Peyer's patch (tissue), 4 donors: ENCODE results near the gene HKDC1.

Experiments used
- POLR2A ChIP-seq, 2 donors: fragments of 450-650 bp; IDR thresholded peaks; one replicate each; pipeline ENCODE4 v1.5.1; 2017; ENCODE audit warnings: antibody characterized with exemption in 2 of 2, mild to moderate bottlenecking in 2 of 2, moderate library complexity in 2 of 2
- TF ChIP-seq, protein P1 (sequence below), 6 experiments: fragments of 450-650 bp in 4 of 6; fragments of 200-600 bp in 2 of 6; sonication (generic) in 1 of 6; IDR thresholded peaks; one replicate each; pipeline ENCODE4 v1.5.1; 2017 to 2019; ENCODE audit warnings: antibody characterized with exemption in 6 of 6, mild to moderate bottlenecking in 3 of 6, moderate library complexity in 1 of 6

DNA sequence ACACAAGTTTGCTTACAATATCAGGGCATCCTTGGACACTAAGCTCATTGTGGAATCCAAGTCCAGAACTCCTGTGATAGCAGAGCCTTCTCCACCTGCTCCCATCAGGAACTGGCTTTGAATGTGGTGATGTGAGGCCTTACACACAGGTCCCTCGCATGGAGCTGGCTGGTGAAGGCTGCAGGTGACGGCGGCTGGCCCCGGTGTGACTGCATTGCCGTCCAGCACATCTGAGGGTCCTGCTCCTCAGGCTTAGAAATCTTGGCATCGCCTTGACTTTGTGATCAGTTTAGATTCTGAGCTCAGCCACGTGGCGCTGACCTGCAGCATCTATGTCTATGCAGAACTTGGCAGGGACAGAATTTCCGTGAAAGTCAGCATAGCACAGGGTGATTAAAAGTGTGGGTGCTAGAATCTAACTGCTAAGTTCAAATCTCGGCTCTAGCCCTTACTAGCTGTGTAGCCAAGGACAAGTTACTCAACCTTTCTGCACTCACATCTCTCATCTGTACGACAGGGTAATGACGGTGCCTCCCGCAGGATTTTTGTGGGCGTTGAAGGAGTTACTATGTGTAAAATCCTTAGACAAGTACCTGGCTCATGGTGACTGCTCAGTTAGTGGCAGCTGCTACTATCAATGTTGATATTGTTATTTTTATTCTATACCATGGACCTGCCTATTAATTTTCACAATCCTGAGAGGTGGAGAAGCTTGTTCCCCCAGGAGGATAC is 26.6 kb downstream of the HKDC1 start:
- TF ChIP-seq, protein P1, sequence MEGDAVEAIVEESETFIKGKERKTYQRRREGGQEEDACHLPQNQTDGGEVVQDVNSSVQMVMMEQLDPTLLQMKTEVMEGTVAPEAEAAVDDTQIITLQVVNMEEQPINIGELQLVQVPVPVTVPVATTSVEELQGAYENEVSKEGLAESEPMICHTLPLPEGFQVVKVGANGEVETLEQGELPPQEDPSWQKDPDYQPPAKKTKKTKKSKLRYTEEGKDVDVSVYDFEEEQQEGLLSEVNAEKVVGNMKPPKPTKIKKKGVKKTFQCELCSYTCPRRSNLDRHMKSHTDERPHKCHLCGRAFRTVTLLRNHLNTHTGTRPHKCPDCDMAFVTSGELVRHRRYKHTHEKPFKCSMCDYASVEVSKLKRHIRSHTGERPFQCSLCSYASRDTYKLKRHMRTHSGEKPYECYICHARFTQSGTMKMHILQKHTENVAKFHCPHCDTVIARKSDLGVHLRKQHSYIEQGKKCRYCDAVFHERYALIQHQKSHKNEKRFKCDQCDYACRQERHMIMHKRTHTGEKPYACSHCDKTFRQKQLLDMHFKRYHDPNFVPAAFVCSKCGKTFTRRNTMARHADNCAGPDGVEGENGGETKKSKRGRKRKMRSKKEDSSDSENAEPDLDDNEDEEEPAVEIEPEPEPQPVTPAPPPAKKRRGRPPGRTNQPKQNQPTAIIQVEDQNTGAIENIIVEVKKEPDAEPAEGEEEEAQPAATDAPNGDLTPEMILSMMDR (IDR thresholded peaks at IDR 0.05): no peak
- TF ChIP-seq POLR2A (IDR thresholded peaks at IDR 0.05): no peak
